ENCODE measurements around the gene MMP11. TPM values are rescaled to one million over a fixed set of nuclear protein-coding genes. Genes with fewer than 3 reads are reported as not detected.
A peak's percentile ranks its signal among the peaks of the same experiment; 100 is the strongest.

Gene MMP11
- total and polyA plus RNA-seq, 2 of the 13 experiments (the other 11 are each of a cell fraction or from before 2014, with no cell fraction given), result 8.9 to 28.6 TPM

GRCh38 chr22:23774114-23774921 lies 1.7 kb downstream of the MMP11 start (continued):
- TF ChIP-seq ZHX2 (IDR thresholded peaks at IDR 0.05; ENCODE audit: low read depth) (peak; percentile 39; the same call in 1 of the 2 replicates), ZHX2 (CRISPR knock-in tag; IDR thresholded peaks at IDR 0.05; ENCODE audit: borderline replicate concordance) (no peak), KDM3A (CRISPR knock-in tag; IDR thresholded peaks at IDR 0.05; ENCODE audit: low read depth) (peak; percentile 87), SMC3 (IDR thresholded peaks at IDR 0.05; ENCODE audit: low read length) (no peak), FOXO1 (CRISPR knock-in tag; IDR thresholded peaks at IDR 0.05) (peak; percentile 98), SETDB1 (CRISPR knock-in tag; IDR thresholded peaks at IDR 0.05; ENCODE audit: borderline replicate concordance) (no peak), PRDM15 (CRISPR knock-in tag; IDR thresholded peaks at IDR 0.05) (no peak), STAG1 (CRISPR knock-in tag; IDR thresholded peaks at IDR 0.05) (no peak; the same call in 1 of the 2 replicates), JDP2 (CRISPR knock-in tag; IDR thresholded peaks at IDR 0.05; ENCODE audit: borderline replicate concordance) (no peak), E2F5 (CRISPR knock-in tag; conservative IDR thresholded peaks at IDR 0.05) (no peak), TBX3 (IDR thresholded peaks at IDR 0.05; ENCODE audit: borderline replicate concordance) (peak; percentile 69; the same call in 1 of the 2 replicates), CEBPG (CRISPR knock-in tag; IDR thresholded peaks at IDR 0.05) (peak; percentile 76), RFXAP (CRISPR knock-in tag; IDR thresholded peaks at IDR 0.05; ENCODE audit: borderline replicate concordance) (no peak), ARHGAP35 (CRISPR knock-in tag; IDR thresholded peaks at IDR 0.05; ENCODE audit: borderline replicate concordance) (peak; percentile 21; the same call in 1 of the 2 replicates), PAF1 (CRISPR knock-in tag; IDR thresholded peaks at IDR 0.05) (no peak; the same call in 1 of the 2 replicates), KMT2A (CRISPR knock-in tag; IDR thresholded peaks at IDR 0.05) (no peak), GPN1 (CRISPR knock-in tag; IDR thresholded peaks at IDR 0.05; ENCODE audit: borderline replicate concordance) (no peak), U2AF2 (IDR thresholded peaks at IDR 0.05; ENCODE audit: low read depth, low read length) (no peak), ZNF546 (CRISPR knock-in tag; conservative IDR thresholded peaks at IDR 0.05) (no peak), CCAR2 (optimal IDR thresholded peaks at IDR 0.05; ENCODE audit: low read depth, low read length) (no peak)
